ENCODE data around the gene DNAJC30.

DNAJC30 gene

DNA sequence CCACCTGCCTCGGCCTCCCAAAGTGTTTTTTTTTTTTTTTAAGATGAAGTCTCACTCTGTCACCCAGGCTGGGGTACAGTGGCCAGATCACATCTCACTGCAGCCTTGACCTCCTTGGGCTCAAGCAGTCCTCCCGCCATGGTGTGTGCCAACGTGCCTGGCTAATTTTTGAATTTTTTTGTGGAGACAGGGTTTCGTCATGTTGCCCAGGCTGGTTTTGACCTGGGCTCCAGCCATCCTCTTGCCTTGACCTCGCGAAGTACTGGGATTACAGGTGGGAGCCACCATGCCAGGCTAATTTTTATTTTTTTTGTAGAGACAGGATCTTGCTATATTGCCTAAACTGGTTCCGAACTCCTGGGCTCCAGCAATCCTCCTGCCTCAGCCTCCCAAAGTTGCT is 49.9 kb downstream of the DNAJC30 start:
- no peak for TF ChIP-seq CTCF (IDR thresholded peaks at IDR 0.05)

GRCh38 chr7:73631558-73631957 is 51.7 kb downstream of the DNAJC30 start:
- TF ChIP-seq CTCF (IDR thresholded peaks at IDR 0.05) = no peak

All from LNCAP (cell line).